Stomach (tissue), 9 donors: ENCODE data around the gene TSPAN11. TPM values are rescaled to one million over a fixed set of nuclear protein-coding genes. Genes with fewer than 3 reads are reported as not detected.

Experiments
- DNase-seq, 2 donors: peaks; one replicate each; pipeline versions ENCODE4 v3.0.0 to v3.0.0-alpha.2; 2013 to 2019
- H3K27ac ChIP-seq, 5 donors: fragments of 200-600 bp in 4 of 5; sonication (generic) in 4 of 5; one replicate each; pipeline ENCODE4 v1.5.1; 2013 to 2019; ENCODE audit warnings: mild to moderate bottlenecking in 1 of 5, moderate library complexity in 1 of 5
- H3K27me3 ChIP-seq, 3 donors: fragments of 200-600 bp; sonication (generic); one replicate each; pipeline ENCODE4 v1.5.1; 2017 to 2019; ENCODE audit warnings: mixed run types in 1 of 3
- H3K36me3 ChIP-seq, 4 donors: fragments of 200-600 bp; sonication (generic); 1 replicate in 3 of 4; 2 replicates in 1 of 4; pipeline ENCODE4 v1.5.1; 2016 to 2019
- H3K4me1 ChIP-seq, 4 donors: fragments of 200-600 bp; sonication (generic); one replicate each; pipeline ENCODE4 v1.5.1; 2016 to 2019
- H3K4me3 ChIP-seq, 4 donors: fragments of 200-600 bp; sonication (generic) in 3 of 4; one replicate each; pipeline ENCODE4 v1.5.1; 2016 to 2019; ENCODE audit warnings: mild to moderate bottlenecking in 1 of 4
- H3K9me3 ChIP-seq, 4 donors: fragments of 200-600 bp; sonication (generic); one replicate each; pipeline ENCODE4 v1.5.1; 2016 to 2019
- EP300 ChIP-seq: sonication (generic); formaldehyde crosslinking; IDR thresholded peaks from one replicate; pipeline ENCODE4 v1.6.1; 2017; ENCODE audit warnings: antibody characterized with exemption
- POLR2A ChIP-seq, 4 donors: fragments of 450-650 bp; IDR thresholded peaks; one replicate each; pipeline ENCODE4 v1.6.1; 2016; ENCODE audit warnings: antibody characterized with exemption in 4 of 4, control low read depth in 2 of 4, mild to moderate bottlenecking in 1 of 4, moderate library complexity in 1 of 4
- POLR2AphosphoS5 ChIP-seq, 3 donors: sonication (generic); formaldehyde crosslinking; IDR thresholded peaks; one replicate each; pipeline ENCODE4 v1.6.1; 2016; ENCODE audit warnings: antibody characterized with exemption in 3 of 3
- WGBS, 5 donors: extraction: QIAGEN DNeasy Blood & Tissue Kit in 3 of 5; methylation state at CpG; one replicate each; pipeline versions ENCODE4 v1.1.5 to v1.1.7; 2013 to 2018; 5-methylcytosine and 5-hydroxymethylcytosine counted together
- intact Hi-C: fragments of 100-400 bp; cut with DNase I; formaldehyde crosslinking; loops from one replicate; pipeline ENCODE4 v1.15.1; 2023; ENCODE audit warnings: low total_unique reads
- polyA plus RNA-seq, 3 donors: library from polyadenylated mRNA; stranded (reverse); fragments of 200-250 nt; gene quantifications; one replicate each; pipeline ENCODE4 v1.2.3, GENCODE V29; 2013
- total RNA-seq, 5 donors: library from RNA; depleted of rRNA; stranded (reverse); fragments of >200 nt; gene quantifications; one replicate each; pipeline versions ENCODE4 v1.1.0 to v1.2.3, GENCODE V29; 2014 to 2016
- TF ChIP-seq, protein P1 (sequence below), 7 experiments: fragments of 450-650 bp in 4 of 7; fragments of 200-600 bp in 3 of 7; sonication (generic) in 3 of 7; IDR thresholded peaks; one replicate each; pipeline ENCODE4 v1.5.1; 2016 to 2019; ENCODE audit warnings: antibody characterized with exemption in 7 of 7, control low read depth in 2 of 7, mild to moderate bottlenecking in 1 of 7
- donor health status: healthy with polysubstance abuse.
- donor health status: Bipolar disorder and iron deficiency.
- donor health status: healthy.

Gene TSPAN11
- total and polyA plus RNA-seq, 8 donors = under 0.01 to 5.5 (median 1.3) TPM

DNA sequence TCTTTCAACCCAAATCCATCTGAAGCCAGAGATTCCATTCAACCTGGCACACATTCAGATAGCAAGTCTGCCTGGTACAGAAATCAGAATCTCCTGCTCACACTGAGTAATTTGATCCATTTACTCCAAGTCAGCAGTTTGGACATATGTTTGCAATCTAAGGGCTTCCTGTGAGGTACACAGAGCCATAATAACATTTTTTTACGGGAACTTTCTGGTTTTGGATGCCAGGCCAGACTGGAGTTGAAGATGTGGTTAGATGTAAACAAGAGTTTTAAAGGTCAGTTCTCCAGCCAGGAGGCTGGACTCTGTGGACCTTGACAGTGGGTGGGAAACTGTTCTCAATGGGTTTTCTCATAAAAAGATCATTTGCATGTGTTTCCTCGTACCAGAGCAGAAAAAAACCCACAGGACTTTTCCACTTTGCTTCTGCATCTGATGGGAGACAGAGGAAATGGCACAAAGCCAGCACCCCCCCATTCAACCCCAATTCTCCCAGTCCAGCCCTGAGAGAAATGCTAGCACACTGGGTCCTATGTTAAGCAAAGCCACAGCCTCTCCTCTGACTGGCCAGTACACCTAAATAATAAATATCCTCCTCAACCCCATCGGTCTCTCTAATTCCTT, 17.7 kb upstream of the TSPAN11 start:
- peak overlapping the region in 2 of 5 donors; percentile 8 to 66 for H3K27ac ChIP-seq
- peak in 1 of 2 donors; percentile 53 for DNase-seq
- H3K36me3 ChIP-seq = no peaks in the 10 kb centered on the region
- WGBS, 5 donors = 29 to 54% (median 43%) methylated on average over 3 of the region's 3 CpGs
- intact Hi-C loops = no loop called here
- TF ChIP-seq, protein P1, sequence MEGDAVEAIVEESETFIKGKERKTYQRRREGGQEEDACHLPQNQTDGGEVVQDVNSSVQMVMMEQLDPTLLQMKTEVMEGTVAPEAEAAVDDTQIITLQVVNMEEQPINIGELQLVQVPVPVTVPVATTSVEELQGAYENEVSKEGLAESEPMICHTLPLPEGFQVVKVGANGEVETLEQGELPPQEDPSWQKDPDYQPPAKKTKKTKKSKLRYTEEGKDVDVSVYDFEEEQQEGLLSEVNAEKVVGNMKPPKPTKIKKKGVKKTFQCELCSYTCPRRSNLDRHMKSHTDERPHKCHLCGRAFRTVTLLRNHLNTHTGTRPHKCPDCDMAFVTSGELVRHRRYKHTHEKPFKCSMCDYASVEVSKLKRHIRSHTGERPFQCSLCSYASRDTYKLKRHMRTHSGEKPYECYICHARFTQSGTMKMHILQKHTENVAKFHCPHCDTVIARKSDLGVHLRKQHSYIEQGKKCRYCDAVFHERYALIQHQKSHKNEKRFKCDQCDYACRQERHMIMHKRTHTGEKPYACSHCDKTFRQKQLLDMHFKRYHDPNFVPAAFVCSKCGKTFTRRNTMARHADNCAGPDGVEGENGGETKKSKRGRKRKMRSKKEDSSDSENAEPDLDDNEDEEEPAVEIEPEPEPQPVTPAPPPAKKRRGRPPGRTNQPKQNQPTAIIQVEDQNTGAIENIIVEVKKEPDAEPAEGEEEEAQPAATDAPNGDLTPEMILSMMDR (IDR thresholded peaks at IDR 0.05) = no peak
- TF ChIP-seq EP300 (no peak), POLR2A (IDR thresholded peaks at IDR 0.05) (no peak), POLR2AphosphoS5 (IDR thresholded peaks at IDR 0.05) (no peak)
- no peak overlapping the region for H3K4me3 ChIP-seq
- H3K4me1 ChIP-seq = peaks cover 0 to 19% (median 0%) of the 10 kb centered on the region in 4 donors
- H3K9me3 ChIP-seq = no peaks in the 10 kb centered on the region
- H3K27me3 ChIP-seq = no peaks in the 10 kb centered on the region

DNA sequence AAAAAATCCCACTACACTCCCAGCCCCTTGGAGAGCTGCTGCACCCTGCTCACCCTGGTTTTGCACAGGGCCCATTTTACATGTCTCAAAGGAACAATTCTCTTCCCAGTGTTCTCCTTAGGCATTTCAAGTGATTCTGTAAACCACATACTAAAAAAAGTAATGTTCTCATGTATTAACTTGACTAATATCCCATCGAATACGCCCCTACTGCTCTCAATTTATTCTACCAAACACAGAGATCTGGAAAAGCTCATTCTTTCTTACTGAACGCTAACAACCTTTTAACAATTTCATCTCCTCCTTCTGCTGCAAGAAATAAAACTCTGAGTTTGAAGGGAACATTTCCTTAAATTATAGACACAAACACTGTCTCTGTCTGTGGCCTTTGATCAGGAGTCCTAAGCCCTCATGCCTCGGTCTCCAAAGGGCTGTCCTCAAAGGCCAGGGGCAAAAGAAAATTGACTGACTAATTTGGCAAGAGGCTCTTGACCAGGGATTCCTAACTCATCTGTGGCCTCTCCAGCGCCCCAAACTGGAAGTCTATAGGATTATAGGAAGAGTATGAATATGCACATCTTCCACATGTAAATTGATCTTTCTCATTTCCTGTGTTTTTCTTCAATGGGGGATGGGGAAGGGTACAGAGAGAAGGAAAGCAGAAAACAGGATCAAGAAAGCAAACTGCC, 17.1 kb upstream of the TSPAN11 start:
- DNase-seq = no peak
- no peak for TF ChIP-seq POLR2A (IDR thresholded peaks at IDR 0.05)

DNA sequence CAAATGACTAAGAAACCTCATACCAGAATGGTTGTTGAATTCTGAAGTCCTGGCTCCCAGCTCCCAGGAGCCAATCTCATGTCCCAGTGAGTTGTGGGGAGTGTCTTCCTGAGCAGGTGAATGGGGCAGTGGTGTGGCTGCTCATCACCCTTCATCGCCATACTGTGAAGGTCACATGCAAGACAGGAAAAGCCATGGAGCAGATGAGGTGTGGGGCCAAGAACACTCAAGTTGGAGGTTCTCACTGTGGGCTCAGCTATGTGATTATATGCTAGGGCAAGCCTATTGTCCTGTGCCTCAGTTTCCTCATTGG, 16.6 kb upstream of the TSPAN11 start:
- no peaks in the 10 kb centered on the region for H3K27me3 ChIP-seq
- TF ChIP-seq POLR2A (IDR thresholded peaks at IDR 0.05) (no peak), POLR2AphosphoS5 (IDR thresholded peaks at IDR 0.05) (no peak), EP300 (no peak)
- TF ChIP-seq, protein P1 (IDR thresholded peaks at IDR 0.05) = no peak
- H3K4me1 ChIP-seq = peaks cover 0 to 19% (median 0%) of the 10 kb centered on the region in 4 donors
- no peaks in the 10 kb centered on the region for H3K9me3 ChIP-seq
- WGBS, 5 donors = 78 to 96% (median 89%) methylated on average over 1 of the region's 1 CpG
- no peaks in the 10 kb centered on the region for H3K36me3 ChIP-seq
- no peak for DNase-seq
- no peak overlapping the region for H3K4me3 ChIP-seq
- intact Hi-C loops = no loop called here
- H3K27ac ChIP-seq = peak overlapping the region in 1 of 5 donors; percentile 27

More for the DNA sequence above, 17.1 kb upstream of the TSPAN11 start:
- H3K9me3 ChIP-seq = no peaks in the 10 kb centered on the region
- H3K36me3 ChIP-seq = no peaks in the 10 kb centered on the region
- H3K27me3 ChIP-seq = no peaks in the 10 kb centered on the region
- peak overlapping the region in 2 of 5 donors; percentile 8 to 66 for H3K27ac ChIP-seq
- H3K4me3 ChIP-seq = no peak overlapping the region
- 40 to 71% (median 64%) methylated on average over 5 of the region's 5 CpGs for WGBS, 5 donors
- intact Hi-C loops = no loop called here
- H3K4me1 ChIP-seq = peaks cover 0 to 19% (median 0%) of the 10 kb centered on the region in 4 donors

GRCh38 chr12:30911207-30911606, 15.3 kb upstream of the TSPAN11 start:
- no peak overlapping the region for H3K4me3 ChIP-seq
- 45 to 51% (median 49%) methylated on average over 6 of the region's 6 CpGs for WGBS, 5 donors
- no peaks in the 10 kb centered on the region for H3K27me3 ChIP-seq
- no peak for DNase-seq
- TF ChIP-seq POLR2AphosphoS5 (IDR thresholded peaks at IDR 0.05) = no peak
- no peak for TF ChIP-seq POLR2A (IDR thresholded peaks at IDR 0.05)
- TF ChIP-seq, protein P1 (IDR thresholded peaks at IDR 0.05) = no peak
- TF ChIP-seq EP300 = no peak
- no peak overlapping the region for H3K27ac ChIP-seq
- no peaks in the 10 kb centered on the region for H3K36me3 ChIP-seq
- no peaks in the 10 kb centered on the region for H3K9me3 ChIP-seq
- intact Hi-C loops = no loop called here
- H3K4me1 ChIP-seq = peaks cover 0 to 19% (median 0%) of the 10 kb centered on the region in 4 donors

DNA sequence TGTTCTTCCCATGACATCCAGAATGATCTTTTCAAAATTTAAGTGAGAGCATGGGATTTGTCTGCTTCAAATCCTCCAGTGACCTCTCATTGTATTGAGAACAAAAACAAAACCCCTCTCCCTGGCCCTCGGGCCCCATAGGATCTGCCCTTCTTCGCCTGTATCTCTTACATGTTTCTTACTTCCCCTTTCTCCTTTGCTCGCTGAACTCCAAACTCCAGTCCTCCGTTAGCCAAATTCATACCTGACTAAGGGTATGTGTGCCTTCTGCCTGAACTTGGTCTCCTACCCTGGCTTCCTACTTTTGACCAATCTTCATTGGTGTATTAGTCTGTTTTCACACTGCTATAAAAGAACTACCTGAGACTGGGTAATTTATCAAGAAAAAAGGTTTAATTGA, 13.2 kb upstream of the TSPAN11 start:
- Histone ChIP-seq H3K36me3 (no peaks in the 10 kb centered on the region), H3K4me1 (peaks cover 0 to 17% (median 0%) of the 10 kb centered on the region in 4 donors), H3K27me3 (no peaks in the 10 kb centered on the region), H3K27ac (no peak overlapping the region), H3K9me3 (no peaks in the 10 kb centered on the region), H3K4me3 (no peak overlapping the region)
- TF ChIP-seq POLR2A (IDR thresholded peaks at IDR 0.05) (no peak), EP300 (no peak), POLR2AphosphoS5 (IDR thresholded peaks at IDR 0.05) (no peak)
- TF ChIP-seq, protein P1 (IDR thresholded peaks at IDR 0.05) = no peak
- intact Hi-C loops = no loop called here
- no peak for DNase-seq
- 56 to 80% (median 72%) methylated on average over 4 of the region's 4 CpGs for WGBS, 5 donors
